WTC11 (cell line): ENCODE data around the gene MEGF9.

Experiments
- ATF1 ChIP-seq: sonication (generic); formaldehyde crosslinking; IDR thresholded peaks from 2 replicates; pipeline ENCODE4 v1.8.1; 2023; ENCODE audit warnings: mild to moderate bottlenecking, moderate library complexity, missing genetic modification reagents
- CREB1 ChIP-seq: sonication (generic); formaldehyde crosslinking; IDR thresholded peaks from 2 replicates; pipeline ENCODE4 v1.8.0; 2023; ENCODE audit warnings: mild to moderate bottlenecking, missing genetic modification reagents
- CREM ChIP-seq: sonication (generic); formaldehyde crosslinking; IDR thresholded peaks from 2 replicates; pipeline ENCODE4 v1.8.1; 2022; ENCODE audit warnings: mild to moderate bottlenecking, missing genetic modification reagents, moderate library complexity
- EMX1 ChIP-seq: fragments of 250-450 bp; sonication (Bioruptor Pico); IDR thresholded peaks from 2 replicates; pipeline ENCODE4 v1.8.0; 2021; ENCODE audit warnings: mild to moderate bottlenecking
- ESRRA ChIP-seq: sonication (generic); formaldehyde crosslinking; IDR thresholded peaks from 2 replicates; pipeline ENCODE4 v1.8.1; 2022; ENCODE audit warnings: mild to moderate bottlenecking, missing genetic modification reagents, borderline replicate concordance
- FOXP1 ChIP-seq: sonication (generic); formaldehyde crosslinking; IDR thresholded peaks from 2 replicates; pipeline ENCODE4 v1.8.0; 2022; ENCODE audit warnings: missing genetic modification reagents, mild to moderate bottlenecking, moderate library complexity, borderline replicate concordance
- JUN ChIP-seq: sonication (generic); formaldehyde crosslinking; IDR thresholded peaks from 2 replicates; pipeline ENCODE4 v1.8.0; 2023; ENCODE audit warnings: mild to moderate bottlenecking, missing genetic modification reagents
- NFYB ChIP-seq: sonication (generic); formaldehyde crosslinking; conservative IDR thresholded peaks from 2 replicates; pipeline ENCODE4 v1.8.0; 2022; ENCODE audit warnings: low read depth, missing genetic modification reagents
- NR3C1 ChIP-seq: sonication (generic); formaldehyde crosslinking; conservative IDR thresholded peaks from 2 replicates; pipeline ENCODE4 v1.8.1; 2023; ENCODE audit warnings: low read depth, mild to moderate bottlenecking, missing genetic modification reagents
- ZNF121 ChIP-seq: sonication (generic); formaldehyde crosslinking; IDR thresholded peaks from 2 replicates; pipeline ENCODE4 v1.8.0; 2023; ENCODE audit warnings: missing genetic modification reagents
- TF ChIP-seq, protein P1 (sequence below): fragments of 200-600 bp; IDR thresholded peaks from 2 replicates; pipeline ENCODE4 v1.8.0; 2022; ENCODE audit warnings: antibody characterized with exemption
- TF ChIP-seq, protein P2 (sequence below): sonication (generic); formaldehyde crosslinking; IDR thresholded peaks from 2 replicates; pipeline ENCODE4 v1.8.1; 2023; ENCODE audit warnings: mild to moderate bottlenecking, moderate library complexity, missing genetic modification reagents
- TF ChIP-seq, protein P3 (sequence below): sonication (generic); formaldehyde crosslinking; IDR thresholded peaks from 2 replicates; pipeline ENCODE4 v1.8.1; 2022; ENCODE audit warnings: low read depth, missing genetic modification reagents, borderline replicate concordance

DNA sequence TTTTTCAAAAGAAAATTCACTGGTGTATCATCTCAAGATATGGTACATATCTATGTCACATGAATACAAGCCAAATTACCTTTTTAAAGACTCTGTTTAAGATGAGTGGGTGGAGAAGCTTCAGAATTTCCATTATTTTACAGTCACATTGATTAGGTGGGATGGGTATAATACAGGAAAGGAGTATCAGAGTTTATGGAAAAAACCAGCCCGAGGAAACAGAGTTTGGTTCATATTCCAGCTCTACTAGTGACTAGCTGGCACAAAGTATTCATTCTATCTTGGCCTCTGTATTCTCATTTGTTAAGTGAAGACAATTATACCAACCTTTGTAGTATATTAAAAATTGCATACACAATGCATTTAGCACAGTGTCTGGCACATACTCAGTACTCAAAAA, 87.8 kb downstream of the MEGF9 start:
- TF ChIP-seq ATF1 (CRISPR knock-in tag) (no peak), JUN (CRISPR knock-in tag) (no peak), ESRRA (no peak), NFYB (CRISPR knock-in tag) (no peak), FOXP1 (CRISPR knock-in tag) (no peak), CREB1 (CRISPR knock-in tag) (no peak), EMX1 (CRISPR knock-in tag) (no peak), ZNF121 (CRISPR knock-in tag) (no peak), CREM (CRISPR knock-in tag) (no peak), NR3C1 (CRISPR knock-in tag) (no peak)
- TF ChIP-seq, protein P1, sequence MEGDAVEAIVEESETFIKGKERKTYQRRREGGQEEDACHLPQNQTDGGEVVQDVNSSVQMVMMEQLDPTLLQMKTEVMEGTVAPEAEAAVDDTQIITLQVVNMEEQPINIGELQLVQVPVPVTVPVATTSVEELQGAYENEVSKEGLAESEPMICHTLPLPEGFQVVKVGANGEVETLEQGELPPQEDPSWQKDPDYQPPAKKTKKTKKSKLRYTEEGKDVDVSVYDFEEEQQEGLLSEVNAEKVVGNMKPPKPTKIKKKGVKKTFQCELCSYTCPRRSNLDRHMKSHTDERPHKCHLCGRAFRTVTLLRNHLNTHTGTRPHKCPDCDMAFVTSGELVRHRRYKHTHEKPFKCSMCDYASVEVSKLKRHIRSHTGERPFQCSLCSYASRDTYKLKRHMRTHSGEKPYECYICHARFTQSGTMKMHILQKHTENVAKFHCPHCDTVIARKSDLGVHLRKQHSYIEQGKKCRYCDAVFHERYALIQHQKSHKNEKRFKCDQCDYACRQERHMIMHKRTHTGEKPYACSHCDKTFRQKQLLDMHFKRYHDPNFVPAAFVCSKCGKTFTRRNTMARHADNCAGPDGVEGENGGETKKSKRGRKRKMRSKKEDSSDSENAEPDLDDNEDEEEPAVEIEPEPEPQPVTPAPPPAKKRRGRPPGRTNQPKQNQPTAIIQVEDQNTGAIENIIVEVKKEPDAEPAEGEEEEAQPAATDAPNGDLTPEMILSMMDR, result no peak
- TF ChIP-seq, protein P2, sequence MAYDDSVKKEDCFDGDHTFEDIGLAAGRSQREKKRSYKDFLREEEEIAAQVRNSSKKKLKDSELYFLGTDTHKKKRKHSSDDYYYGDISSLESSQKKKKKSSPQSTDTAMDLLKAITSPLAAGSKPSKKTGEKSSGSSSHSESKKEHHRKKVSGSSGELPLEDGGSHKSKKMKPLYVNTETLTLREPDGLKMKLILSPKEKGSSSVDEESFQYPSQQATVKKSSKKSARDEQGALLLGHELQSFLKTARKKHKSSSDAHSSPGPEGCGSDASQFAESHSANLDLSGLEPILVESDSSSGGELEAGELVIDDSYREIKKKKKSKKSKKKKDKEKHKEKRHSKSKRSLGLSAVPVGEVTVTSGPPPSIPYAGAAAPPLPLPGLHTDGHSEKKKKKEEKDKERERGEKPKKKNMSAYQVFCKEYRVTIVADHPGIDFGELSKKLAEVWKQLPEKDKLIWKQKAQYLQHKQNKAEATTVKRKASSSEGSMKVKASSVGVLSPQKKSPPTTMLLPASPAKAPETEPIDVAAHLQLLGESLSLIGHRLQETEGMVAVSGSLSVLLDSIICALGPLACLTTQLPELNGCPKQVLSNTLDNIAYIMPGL, result no peak
- TF ChIP-seq, protein P3, sequence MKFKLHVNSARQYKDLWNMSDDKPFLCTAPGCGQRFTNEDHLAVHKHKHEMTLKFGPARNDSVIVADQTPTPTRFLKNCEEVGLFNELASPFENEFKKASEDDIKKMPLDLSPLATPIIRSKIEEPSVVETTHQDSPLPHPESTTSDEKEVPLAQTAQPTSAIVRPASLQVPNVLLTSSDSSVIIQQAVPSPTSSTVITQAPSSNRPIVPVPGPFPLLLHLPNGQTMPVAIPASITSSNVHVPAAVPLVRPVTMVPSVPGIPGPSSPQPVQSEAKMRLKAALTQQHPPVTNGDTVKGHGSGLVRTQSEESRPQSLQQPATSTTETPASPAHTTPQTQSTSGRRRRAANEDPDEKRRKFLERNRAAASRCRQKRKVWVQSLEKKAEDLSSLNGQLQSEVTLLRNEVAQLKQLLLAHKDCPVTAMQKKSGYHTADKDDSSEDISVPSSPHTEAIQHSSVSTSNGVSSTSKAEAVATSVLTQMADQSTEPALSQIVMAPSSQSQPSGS, result no peak
